ENCODE measurements around the gene TRIM67.
A peak's percentile ranks its signal among the peaks of the same experiment; 100 is the strongest.
"Not testable (repeated sequence)": the region's sequence is repeated elsewhere in the genome, so short reads cannot be mapped to it uniquely, and the experiment has no call there.

The TRIM67 gene

DNA sequence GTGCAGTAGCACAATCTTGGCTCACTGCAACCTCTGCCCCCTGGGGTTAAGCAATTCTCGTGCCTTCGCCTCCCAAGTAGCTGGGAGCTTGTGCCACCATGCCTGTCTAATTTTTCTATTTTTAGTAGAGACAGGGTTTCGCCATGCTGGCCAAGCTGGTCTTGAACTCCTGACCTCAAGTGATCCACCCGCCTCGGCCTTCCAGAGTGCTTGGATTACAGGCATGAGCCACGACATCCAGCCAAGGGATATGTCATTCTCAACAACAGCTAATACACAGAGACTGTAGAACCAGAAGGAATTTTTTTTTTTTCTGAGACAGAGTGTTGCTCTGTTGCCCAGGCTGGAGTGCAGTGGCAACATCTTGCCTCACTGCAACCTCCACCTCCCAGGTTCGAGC lies 3.7 kb upstream of the TRIM67 start:
- not testable (repeated sequence) for DNase-seq (ENCODE audit: low spot score)

DNA sequence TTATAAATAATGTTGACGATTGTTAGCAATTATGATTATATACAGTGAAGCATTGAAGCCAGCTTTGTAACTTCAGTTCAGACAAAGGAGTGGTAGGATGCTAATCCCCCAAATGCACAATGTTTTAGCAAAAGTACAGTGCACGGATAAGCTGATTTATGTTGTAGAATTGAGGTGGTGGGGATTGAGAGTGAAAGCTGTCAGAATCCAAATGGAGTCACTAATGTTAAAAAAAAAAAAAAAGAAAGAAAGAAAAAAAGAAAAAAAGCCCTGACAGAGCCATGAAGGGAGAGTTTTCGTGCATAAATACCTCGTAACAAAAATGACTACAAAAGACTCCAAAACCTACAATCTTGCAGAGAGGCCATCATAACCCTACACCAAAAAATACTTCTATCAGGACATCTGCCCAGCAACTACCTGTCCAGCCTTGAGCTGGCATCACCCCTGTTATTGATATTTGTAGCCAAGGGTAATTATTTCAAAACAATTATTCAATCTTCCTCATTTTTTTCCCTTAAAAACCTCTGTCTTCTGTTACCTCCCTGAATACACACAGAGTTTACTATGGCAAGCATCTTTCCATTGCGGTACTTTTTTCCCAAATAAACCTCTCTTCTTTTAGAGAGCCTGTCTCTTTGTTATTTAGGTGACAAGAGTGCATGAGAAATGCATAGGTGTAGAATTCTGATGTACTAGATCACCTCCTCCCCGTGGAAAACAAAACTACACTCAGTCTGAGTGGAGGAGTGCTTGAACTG lies 2.5 kb upstream of the TRIM67 start:
- DNase-seq (ENCODE audit: low spot score), result no peak

DNA sequence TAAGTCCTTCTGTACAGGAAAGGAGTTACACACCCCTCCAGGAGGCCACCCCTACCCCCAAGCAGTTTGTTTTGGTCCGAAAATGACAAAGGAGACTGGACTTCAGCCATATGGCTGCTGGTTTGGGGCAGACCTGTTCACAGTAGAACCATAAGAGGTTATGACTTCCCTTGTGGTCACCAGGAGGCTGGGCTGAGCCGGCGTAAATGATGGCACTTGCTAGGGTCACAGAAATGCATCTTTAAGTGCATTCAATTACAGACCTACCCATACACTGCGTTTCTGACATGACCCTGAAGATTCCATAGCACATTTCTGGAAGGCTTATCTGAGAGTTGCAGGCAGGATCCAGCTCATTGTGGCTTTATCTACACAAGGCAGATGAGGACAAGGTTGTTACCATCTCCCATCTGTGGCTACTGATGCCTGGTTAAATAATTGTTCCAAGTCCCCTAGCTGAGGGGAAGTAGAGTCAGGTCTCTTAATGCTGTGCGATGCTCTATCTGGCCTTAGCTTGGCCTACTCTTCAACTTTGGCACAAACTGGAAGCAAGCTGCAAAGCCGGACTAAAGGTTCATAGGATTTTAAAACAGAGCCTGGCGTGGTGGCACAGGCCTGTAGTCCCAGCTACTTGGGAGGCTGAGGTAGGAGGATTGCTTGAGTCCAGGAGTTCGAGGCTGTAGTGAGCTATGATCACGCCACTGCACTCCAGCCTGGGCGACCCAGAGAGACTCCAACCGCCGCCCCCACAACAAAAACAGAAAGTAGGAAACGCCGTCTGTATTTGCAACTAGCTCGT lies 1.7 kb upstream of the TRIM67 start:
- no peak for DNase-seq (ENCODE audit: low spot score)

DNA sequence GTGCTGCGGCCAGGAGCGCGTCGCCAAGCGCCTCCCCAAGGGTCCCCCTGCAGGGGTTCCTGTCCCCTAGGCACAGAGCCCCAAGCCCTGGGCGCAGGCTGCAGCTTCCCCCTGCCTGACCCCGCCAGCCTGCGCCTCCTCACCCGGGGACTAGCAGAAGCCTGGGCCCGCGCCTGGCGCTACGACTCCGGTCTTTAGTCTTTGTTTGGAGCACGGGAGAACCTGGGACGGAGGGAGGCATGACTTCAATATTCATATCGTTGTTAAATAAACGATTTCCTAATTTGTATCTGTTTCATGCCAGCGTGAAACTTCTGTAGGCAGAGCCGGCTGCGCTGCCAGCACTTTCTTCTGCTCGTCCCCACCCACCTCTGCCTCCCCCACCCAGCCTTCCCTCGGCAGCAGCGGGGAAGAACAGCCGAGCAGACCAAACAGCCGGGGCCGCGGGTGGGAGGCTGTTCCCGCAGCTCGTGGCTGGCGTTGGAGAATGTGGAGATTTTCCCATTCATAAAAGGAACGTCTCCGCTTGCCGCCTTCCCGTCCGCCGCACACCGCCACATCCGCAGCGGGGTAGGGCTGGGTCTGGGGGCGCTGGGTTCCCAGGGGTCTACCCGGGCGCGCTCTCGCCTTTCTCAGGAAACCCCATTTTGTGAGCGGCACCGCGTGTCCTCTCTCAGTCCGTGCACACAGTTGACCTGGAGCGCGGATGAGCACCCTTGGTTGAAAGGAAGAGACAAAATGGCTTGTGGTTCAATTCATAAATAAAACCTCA lies 777 bp upstream of the TRIM67 start:
- no peak for DNase-seq (ENCODE audit: low spot score)

DNA sequence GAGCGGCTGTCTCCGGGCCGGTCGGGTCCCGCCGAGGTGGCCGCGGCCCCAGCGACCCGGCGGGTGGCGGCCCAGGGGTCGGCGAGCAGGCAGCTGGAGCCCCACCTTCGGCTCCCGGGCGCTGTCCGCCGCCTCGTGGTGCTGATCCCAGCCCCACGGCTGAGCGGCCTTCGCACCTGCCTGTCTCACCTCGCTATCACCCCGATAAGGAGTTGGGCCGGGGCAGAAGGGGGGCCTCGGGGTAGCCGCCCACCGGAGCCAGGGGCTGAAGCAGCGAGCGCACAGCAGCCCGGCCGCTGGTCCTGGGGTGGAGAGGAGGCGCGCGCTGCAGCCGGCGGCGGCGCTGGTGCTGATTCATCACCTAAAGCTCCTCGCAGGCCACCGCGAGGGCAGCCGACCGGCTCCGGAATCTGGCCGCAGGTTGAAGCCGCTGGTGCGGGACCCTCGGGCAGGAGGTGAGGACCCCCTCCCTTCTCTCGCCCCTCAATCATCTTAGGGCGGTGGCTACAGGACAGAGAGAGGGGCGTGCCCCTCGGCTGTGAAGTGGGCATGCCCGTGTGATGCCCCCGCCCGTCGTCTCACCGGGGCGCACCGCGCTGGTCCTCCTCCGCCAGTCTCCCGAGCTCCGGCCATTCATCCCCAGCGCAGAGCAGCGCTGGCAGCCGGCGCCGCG lies 575 bp downstream of the TRIM67 start:
- DNase-seq (ENCODE audit: low spot score), result peak; percentile 80

DNA sequence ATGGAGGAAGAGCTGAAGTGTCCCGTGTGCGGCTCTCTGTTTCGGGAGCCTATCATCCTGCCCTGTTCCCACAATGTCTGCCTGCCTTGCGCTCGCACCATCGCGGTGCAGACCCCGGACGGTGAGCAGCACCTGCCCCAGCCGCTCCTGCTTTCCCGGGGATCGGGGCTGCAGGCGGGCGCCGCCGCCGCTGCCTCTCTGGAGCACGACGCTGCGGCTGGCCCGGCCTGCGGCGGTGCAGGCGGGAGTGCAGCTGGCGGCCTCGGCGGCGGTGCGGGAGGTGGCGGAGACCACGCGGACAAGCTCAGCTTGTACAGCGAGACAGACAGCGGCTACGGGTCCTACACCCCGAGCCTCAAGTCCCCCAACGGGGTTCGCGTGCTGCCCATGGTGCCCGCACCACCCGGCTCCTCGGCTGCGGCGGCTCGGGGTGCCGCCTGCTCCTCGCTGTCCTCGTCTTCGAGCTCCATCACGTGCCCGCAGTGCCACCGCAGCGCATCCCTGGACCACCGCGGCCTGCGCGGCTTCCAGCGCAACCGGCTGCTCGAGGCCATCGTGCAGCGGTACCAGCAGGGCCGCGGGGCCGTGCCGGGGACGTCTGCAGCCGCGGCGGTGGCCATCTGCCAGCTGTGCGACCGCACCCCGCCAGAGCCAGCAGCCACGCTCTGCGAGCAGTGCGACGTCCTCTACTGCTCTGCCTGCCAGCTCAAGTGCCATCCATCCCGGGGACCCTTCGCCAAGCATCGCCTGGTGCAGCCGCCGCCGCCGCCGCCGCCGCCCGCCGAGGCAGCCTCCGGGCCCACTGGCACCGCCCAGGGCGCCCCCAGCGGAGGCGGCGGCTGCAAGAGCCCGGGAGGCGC lies 1.3 kb downstream of the TRIM67 start:
- no peak for DNase-seq (ENCODE audit: low spot score)

DNA sequence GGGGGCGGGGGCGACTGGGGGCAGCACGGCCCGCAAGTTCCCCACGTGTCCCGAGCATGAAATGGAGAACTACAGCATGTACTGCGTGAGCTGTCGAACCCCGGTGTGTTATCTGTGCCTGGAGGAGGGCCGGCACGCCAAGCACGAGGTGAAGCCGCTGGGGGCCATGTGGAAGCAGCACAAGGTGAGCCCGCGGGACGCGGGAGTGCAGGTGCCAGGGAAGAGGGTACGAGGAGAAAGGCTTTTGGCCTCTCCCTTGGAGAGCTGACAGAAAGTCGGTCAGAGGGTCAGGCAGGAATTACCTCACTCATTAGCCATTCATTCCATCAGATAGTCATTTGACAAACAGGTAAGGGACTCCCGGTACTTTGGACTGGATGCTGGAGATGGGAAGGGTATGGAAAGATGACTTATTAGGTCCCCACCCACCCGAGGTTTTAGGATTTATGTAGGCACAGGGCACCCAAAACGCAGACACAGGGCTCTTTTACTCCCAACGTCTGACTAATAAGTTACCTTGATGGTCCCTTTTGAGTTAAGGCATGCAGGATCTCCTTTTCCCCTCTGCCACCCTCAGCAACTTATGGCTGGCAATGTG lies 2.1 kb downstream of the TRIM67 start:
- no peak for DNase-seq (ENCODE audit: low spot score)

DNA sequence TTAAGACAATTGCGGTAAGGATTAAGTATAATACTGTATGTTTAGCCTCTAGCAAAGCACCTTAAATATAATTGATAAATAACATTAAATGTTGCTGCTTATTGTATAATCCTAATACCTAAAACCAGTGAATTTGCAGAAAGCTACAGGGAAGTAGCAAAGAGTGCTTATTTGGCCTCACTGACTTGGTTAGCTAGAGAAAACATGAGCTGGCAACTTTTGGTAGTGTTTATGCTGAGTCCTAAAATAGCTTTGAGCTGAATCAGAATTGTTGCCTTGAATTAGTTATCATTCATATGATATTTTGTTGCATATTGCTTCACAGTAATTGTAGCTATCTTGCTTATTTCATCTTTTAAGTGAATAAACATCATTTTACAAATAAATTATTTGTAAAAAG lies 3.5 kb downstream of the TRIM67 start:
- DNase-seq (ENCODE audit: low spot score), result peak; percentile 63

DNA sequence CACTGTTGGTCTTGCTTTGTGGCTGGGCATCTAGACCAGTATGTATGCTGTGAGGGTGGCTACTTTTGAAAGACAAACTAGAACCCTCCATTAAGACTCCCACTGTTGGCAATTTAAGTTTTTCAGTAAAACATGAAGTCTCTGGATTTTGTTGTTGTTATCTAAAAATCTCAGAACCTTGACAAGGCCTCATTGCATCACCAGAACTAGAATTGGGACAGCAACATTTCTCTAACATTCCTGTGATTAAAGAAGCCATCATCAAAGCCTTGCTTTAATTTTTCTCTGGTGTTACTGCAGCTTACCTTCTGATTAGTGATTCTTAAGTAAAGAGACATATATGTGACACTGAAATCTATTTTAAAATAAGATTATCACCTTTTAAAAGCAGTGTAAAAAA lies 4.5 kb downstream of the TRIM67 start:
- DNase-seq (ENCODE audit: low spot score), result no peak

DNA sequence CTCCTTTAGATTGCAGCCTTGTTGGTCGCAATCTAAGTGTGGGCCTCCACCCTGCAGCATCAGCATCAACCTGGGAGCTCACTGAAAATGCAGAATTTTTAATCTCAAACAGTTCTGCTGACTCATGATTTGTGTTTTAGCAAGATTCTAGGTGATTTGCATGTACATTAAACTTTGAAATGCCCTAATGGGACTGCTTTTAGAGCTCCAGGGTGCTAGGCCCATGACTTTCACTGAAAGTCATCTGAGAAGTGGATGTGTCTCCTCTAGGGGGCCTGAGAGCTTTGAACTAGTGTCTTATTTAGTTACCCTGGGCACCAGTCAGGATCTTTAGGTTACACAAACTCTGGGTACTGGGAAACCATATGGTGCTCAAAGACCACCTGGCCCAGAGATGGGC lies 9.0 kb downstream of the TRIM67 start:
- no peak for DNase-seq (ENCODE audit: low spot score)

DNA sequence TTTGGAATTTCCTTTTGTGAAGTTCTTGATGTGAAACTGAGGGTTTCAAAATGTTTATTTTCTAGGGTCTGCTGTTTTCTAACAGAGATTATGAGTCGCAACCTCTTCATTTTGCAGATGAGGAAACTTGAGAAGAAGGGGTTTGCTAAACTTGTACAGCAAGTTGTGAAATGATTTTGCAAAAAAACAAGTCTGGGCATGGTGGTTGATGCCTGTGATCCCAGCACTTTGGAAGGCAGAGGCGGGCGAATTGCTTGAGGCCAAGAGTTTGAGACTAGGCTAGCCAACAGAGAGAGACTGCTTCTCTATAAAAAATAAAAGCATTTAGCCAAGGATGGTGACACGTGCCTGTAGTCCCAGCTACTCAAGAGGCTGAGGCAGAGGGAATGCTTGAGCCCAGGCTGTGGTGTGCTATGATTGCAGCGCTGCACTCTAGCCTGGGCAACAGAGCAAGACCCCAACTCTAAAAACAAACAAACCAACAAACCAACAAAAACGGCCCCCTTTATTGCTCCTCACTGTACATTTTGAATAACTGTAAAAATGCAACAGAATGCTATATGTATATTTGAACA lies 9.9 kb downstream of the TRIM67 start:
- DNase-seq (ENCODE audit: low spot score), result no peak

DNA sequence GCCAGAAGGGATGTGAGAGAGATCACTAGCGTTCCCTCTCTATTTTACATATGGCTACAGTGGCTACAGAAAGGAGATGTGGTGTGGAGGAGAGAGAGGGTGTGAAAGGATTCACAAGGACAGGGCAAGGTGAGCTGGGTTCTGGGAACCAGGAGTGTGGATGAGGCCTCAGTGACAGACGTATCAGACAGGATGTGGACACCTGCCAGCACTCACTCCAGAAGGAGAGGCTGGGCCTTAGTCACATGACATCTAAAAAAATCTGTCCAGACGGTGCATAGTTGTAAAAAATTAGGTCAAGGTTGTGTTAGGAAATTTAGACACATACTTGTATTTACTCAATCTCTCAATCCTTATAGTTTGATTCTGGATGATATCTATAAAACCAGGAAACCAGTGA lies 10.6 kb downstream of the TRIM67 start:
- no peak for DNase-seq (ENCODE audit: low spot score)

DNA sequence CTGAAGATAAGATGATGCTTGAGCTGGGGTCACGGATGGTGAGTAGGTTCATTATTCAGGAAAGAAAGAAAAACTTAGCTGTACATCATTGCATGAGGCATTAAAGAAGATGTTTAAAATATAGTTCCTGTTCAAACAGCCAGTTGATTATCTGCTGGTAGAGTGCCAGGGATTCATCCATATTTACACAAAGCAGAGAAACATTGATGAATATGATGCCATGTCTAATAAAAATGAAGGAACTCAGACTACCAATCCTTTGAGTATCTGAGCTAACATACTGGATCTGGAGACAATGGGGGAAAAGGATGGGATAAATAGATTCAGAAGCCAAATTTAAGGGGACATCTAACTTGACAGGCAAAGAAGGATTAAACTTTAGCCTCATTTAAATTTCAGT lies 14.6 kb downstream of the TRIM67 start:
- DNase-seq (ENCODE audit: low spot score), result no peak

DNA sequence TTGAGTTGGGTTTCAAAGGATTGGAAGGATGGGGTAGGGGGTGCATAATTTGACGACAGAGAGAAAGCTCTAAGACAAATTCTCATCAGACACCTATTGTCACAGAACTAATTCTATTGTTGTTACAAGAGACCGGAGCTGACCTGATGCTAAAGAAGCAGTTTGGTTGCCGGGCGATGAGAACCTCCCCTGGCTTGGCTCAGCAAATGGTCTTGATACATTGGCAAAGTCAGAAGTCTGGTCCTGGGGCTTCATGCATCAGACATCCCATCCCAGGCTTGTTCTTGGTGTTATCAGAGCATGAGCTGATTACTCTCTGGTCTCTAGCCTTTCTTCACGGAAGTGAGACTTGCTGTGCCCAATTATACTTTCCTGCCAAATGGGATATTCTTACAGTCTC lies 15.4 kb downstream of the TRIM67 start:
- DNase-seq (ENCODE audit: low spot score), result no peak

DNA sequence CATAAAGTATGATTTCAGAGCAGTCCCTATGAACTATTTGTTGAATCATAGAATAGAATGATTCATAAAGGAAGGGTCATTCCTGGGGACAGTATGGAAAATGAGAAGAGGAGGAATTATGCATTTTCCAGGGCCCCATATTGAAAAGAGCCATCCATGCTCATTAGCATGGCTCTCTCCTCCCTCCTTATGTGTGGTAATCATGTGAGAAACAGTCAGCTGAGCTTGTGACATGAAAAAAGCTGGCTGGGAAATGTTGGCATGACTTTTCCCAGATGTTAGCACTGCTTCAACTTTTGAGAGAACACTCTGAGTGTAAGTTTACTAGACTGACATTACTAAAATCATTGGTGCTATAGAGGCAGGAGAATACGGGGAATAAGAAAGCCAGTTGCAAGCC lies 16.1 kb downstream of the TRIM67 start:
- no peak for DNase-seq (ENCODE audit: low spot score)

DNA sequence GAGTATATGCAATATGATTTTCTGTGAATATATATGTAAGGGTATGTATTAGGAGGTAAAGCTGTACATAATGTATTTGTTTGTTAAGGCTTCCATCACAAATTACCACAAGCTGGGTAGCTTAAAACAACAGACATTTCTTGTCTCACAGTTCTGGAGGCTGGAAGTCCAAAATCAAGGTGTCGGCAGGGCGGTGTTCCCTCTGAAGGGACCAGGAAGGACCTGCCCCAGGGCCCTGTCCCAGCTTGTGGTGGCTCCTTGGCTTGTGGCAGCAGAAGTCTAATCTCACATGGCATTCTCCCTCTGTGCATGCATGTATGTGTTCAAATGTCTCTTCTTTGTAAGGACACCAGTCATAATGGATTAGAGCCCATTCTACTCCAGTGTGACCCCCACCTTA lies 17.1 kb downstream of the TRIM67 start:
- no peak for DNase-seq (ENCODE audit: low spot score)

DNA sequence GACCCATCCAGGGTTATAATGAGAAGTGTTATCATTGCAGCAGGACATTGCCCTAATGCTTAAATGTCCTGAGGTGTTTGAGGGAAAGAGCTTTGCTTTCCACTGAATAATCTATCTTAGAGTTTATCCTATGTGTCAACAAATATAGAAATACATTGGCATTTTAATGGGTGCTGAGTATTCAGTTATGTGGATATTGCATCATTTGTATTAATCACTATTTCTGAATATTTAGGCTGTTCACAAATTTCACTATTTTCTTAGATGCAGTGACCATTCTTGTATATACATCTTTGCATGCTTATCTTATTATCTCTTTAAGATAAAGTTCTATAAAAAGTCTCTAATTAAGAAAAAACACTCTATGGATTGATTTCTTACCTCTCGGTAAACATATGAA lies 18.2 kb downstream of the TRIM67 start:
- DNase-seq (ENCODE audit: low spot score), result no peak

DNA sequence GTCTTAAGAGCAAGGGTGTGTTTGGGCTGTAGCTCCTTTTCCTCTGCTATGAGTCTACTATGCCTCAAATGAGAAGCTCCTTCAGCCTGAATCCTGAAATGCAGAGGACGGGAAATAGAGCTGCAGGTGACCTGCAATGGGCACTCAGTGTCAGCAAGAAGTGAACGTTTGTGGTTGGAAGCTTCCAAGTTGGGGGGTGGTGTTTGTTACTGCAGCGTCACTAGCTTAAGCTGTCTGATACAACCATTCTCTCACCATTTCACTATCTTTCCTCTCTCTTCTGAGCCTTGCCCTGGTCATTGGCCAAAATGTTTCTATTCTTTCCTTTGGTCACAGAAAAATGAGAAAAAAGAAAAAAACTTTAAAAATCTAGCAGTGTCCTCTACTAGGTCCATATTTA lies 19.4 kb downstream of the TRIM67 start:
- DNase-seq (ENCODE audit: low spot score), result no peak

DNA sequence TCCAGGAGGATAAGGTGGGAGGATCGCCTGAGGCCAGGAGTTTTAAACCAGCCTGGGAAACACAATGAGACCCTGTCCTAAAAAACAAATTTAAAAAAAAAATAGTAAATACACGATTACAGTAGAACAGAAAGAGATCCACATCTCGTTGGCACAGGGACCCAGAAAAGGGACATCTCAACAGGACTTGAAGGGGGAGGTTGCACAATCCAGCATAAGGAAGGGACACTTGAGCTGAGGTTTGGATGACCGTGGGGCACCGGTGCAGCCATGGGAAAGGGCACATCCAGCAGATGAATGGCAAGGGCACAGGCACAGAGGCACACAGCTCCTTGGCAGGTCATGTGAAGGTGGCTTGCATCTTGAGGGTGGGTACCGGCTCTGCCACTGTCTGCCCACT lies 20.5 kb downstream of the TRIM67 start:
- no peak for DNase-seq (ENCODE audit: low spot score)

Data from AG08396 (cell line).